DMS79 treated with DMSO at 0.1 percent for 48 hours (cell line): ENCODE results near the gene NTS.

Experiments
- DNase-seq: peaks from one replicate; lab custom pipeline; 2025; lab: John Stamatoyannopoulos, UW

NTS gene

GRCh38 chr12:85923767-85924331 is 49.8 kb downstream of the NTS start:
- no peak for DNase-seq

- no peak for DNase-seq
Observed at GRCh38 chr12:85927166-85927565, 53.1 kb downstream of the NTS start.
